Mesenchymal stem cell (in vitro differentiated cells and primary cell): ENCODE data around the gene CYP39A1.

Experiments
- DNase-seq: peaks from one replicate; pipeline ENCODE4 v3.0.0-alpha.2; 2013
- H2AFZ ChIP-seq: one replicate; pipeline ENCODE4 v1.6.1; 2013; ENCODE audit warnings: low read depth, mild to moderate bottlenecking, control low read depth, inconsistent platforms, low read length, moderate library complexity
- H2AK5ac ChIP-seq: 2 replicates; pipeline ENCODE4 v1.6.1; 2013; ENCODE audit warnings: low read length, moderate library complexity, mild to moderate bottlenecking, inconsistent platforms; ENCODE audit not compliant: severe bottlenecking
- H2BK120ac ChIP-seq: one replicate; pipeline ENCODE4 v1.6.1; 2013; ENCODE audit warnings: low read depth, mild to moderate bottlenecking, inconsistent platforms, low read length, moderate library complexity
- H2BK12ac ChIP-seq, 2 experiments: one replicate each; pipeline ENCODE4 v1.6.1; 2013; ENCODE audit warnings: inconsistent platforms in 2 of 2, low read length in 2 of 2, mild to moderate bottlenecking in 2 of 2, moderate library complexity in 2 of 2, control low read depth in 1 of 2
- H2BK15ac ChIP-seq: one replicate; pipeline ENCODE4 v1.6.1; 2013; ENCODE audit warnings: mild to moderate bottlenecking, low read depth, inconsistent platforms; ENCODE audit not compliant: poor library complexity, severe bottlenecking
- H2BK5ac ChIP-seq: 2 replicates; pipeline ENCODE4 v1.6.1; 2013; ENCODE audit warnings: low read depth, mild to moderate bottlenecking, low read length, control low read depth, inconsistent platforms; ENCODE audit not compliant: poor library complexity, severe bottlenecking
- H3K14ac ChIP-seq, 2 experiments: one replicate each; pipeline ENCODE4 v1.6.1; 2013; ENCODE audit warnings: inconsistent platforms in 2 of 2, low read length in 2 of 2, control low read depth in 1 of 2, mild to moderate bottlenecking in 1 of 2, moderate library complexity in 1 of 2
- H3K18ac ChIP-seq, 2 experiments: one replicate each; pipeline ENCODE4 v1.6.1; 2013; ENCODE audit warnings: inconsistent platforms in 2 of 2, low read length in 2 of 2, control low read depth in 1 of 2, low read depth in 1 of 2, mild to moderate bottlenecking in 1 of 2
- H3K23ac ChIP-seq, 2 experiments: one replicate each; pipeline ENCODE4 v1.6.1; 2013; ENCODE audit warnings: inconsistent platforms in 2 of 2, low read length in 2 of 2, mild to moderate bottlenecking in 2 of 2, moderate library complexity in 2 of 2, control low read depth in 1 of 2
- H3K27ac ChIP-seq: 2 replicates; pipeline ENCODE4 v1.5.1; 2013; ENCODE audit warnings: mild to moderate bottlenecking, moderate library complexity, low read length, control low read depth, inconsistent platforms; ENCODE audit not compliant: poor library complexity, severe bottlenecking
- H3K27me3 ChIP-seq, 2 experiments: 2 replicates each; pipeline versions ENCODE4 v1.6.1 to v1.7.0; 2013; ENCODE audit warnings: low read length in 2 of 2, mild to moderate bottlenecking in 2 of 2, moderate library complexity in 2 of 2, control low read depth in 1 of 2, inconsistent platforms in 1 of 2; ENCODE audit not compliant: control insufficient read depth in 1 of 2, insufficient read depth in 1 of 2
- H3K36me3 ChIP-seq, 2 experiments: 2 replicates each; pipeline versions ENCODE4 v1.6.1 to v1.7.0; 2013; ENCODE audit warnings: low read length in 2 of 2, control low read depth in 1 of 2, inconsistent platforms in 1 of 2, low read depth in 1 of 2, mild to moderate bottlenecking in 1 of 2; ENCODE audit not compliant: insufficient read depth in 2 of 2, control insufficient read depth in 1 of 2
- H3K4ac ChIP-seq, 2 experiments: one replicate each; pipeline ENCODE4 v1.6.1; 2013; ENCODE audit warnings: inconsistent platforms in 2 of 2, low read length in 2 of 2, mild to moderate bottlenecking in 2 of 2, moderate library complexity in 2 of 2, control low read depth in 1 of 2, low read depth in 1 of 2
- H3K4me1 ChIP-seq: 2 replicates; pipeline ENCODE4 v1.6.1; 2013; ENCODE audit warnings: low read depth, low read length, control low read depth; ENCODE audit not compliant: control insufficient read depth, insufficient read depth
- H3K4me2 ChIP-seq: 2 replicates; pipeline ENCODE4 v1.6.1; 2013; ENCODE audit warnings: low read length, mild to moderate bottlenecking, inconsistent platforms; ENCODE audit not compliant: poor library complexity, severe bottlenecking
- H3K4me3 ChIP-seq, 2 experiments: 2 replicates each; pipeline versions ENCODE4 v1.5.1 to v1.7.0; 2013; ENCODE audit warnings: low read length in 2 of 2, mild to moderate bottlenecking in 2 of 2, control low read depth in 1 of 2, low read depth in 1 of 2; ENCODE audit not compliant: insufficient read depth in 1 of 2
- H3K79me1 ChIP-seq: replicated peaks from 2 replicates; pipeline ENCODE4 v1.6.1; 2013; ENCODE audit warnings: mild to moderate bottlenecking, control low read depth, low read length, inconsistent platforms; ENCODE audit not compliant: poor library complexity, severe bottlenecking
- H3K9ac ChIP-seq: 2 replicates; pipeline ENCODE4 v1.7.0; 2013; ENCODE audit warnings: mild to moderate bottlenecking, low read length, moderate library complexity
- H3K9me3 ChIP-seq: 2 replicates; pipeline ENCODE4 v1.7.0; 2013; ENCODE audit warnings: mild to moderate bottlenecking, low read length; ENCODE audit not compliant: control insufficient read depth
- H4K8ac ChIP-seq: one replicate; pipeline ENCODE4 v1.6.1; 2013; ENCODE audit warnings: inconsistent platforms, mild to moderate bottlenecking, low read length, moderate library complexity
- H4K91ac ChIP-seq: one replicate; pipeline ENCODE4 v1.6.1; 2013; ENCODE audit warnings: mild to moderate bottlenecking, low read length, inconsistent platforms
- WGBS: methylation state at CpG from one replicate; pipeline ENCODE4 v1.1.7; 2013; ENCODE audit warnings: mixed read lengths; 5-methylcytosine and 5-hydroxymethylcytosine counted together

The CYP39A1 gene

GRCh38 chr6:46509981-46510510, 142.6 kb downstream of the CYP39A1 start:
- no peak overlapping the region for H3K9ac ChIP-seq
- H3K36me3 ChIP-seq: no peaks in the 10 kb centered on the region
- no peak overlapping the region for H3K27ac ChIP-seq
- H2AFZ ChIP-seq: no peak overlapping the region
- H3K79me1 ChIP-seq: no peaks in the 10 kb centered on the region
- peak overlapping the region; percentile 58 for H2AK5ac ChIP-seq
- no peak overlapping the region for H2BK15ac ChIP-seq
- WGBS: 85% methylated on average over 4 of the region's 4 CpGs
- H3K4me1 ChIP-seq: peaks cover 8% of the 10 kb centered on the region
- H3K18ac ChIP-seq: no peak overlapping the region
- H4K91ac ChIP-seq: no peak overlapping the region
- H3K14ac ChIP-seq: no peak overlapping the region
- H3K4me2 ChIP-seq: no peak overlapping the region
- no peak overlapping the region for H3K4ac ChIP-seq
- DNase-seq: no peak
- no peak overlapping the region for H3K4me3 ChIP-seq
- H2BK120ac ChIP-seq: no peak overlapping the region
- H3K23ac ChIP-seq: no peak overlapping the region
- no peaks in the 10 kb centered on the region for H3K27me3 ChIP-seq
- no peak overlapping the region for H4K8ac ChIP-seq
- H3K9me3 ChIP-seq: no peaks in the 10 kb centered on the region
- no peak overlapping the region for H2BK5ac ChIP-seq
- H2BK12ac ChIP-seq: no peak overlapping the region

DNA sequence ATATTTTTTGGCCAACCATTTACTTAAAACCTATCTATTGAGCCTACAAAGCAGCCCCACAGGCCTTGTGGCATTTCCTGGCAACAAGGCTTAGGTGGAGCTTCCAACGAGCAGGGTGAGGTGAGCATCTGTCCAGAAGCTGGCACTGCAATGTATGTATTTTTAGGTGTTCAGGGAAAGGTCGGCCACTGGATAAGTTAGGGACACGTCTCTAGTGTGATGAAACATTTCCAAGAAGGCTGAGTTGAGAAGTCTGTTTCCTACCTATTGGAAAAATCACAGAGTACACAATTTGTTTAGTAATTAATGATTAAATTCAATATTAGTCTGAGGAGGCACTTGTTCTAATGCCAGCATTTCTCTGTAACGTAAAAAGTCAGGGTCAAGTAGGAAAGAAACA, 143.6 kb downstream of the CYP39A1 start:
- Histone ChIP-seq H3K27me3 (no peaks in the 10 kb centered on the region), H3K36me3 (no peaks in the 10 kb centered on the region)

DNA sequence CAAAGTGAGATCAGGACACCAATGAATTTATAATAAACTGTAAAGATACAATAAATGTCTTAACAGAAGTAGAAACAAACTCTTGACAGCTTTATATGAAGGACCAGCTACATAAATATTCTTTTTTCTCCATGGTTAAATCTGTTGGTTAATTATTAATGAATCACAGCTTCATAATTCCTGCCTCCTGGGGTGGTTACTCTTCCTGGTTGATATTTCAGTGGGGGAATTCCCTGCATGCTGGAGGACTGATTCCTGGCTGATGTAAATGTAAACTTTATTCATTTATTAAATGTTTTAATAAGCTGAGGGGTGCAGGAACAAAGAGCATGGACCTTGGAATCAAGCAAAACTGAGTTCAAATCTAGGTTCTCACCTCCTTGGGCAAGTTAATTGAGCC, 145.2 kb downstream of the CYP39A1 start:
- Histone ChIP-seq H2BK15ac (no peak overlapping the region), H3K9ac (no peak overlapping the region), H4K91ac (no peak overlapping the region), H4K8ac (no peak overlapping the region), H3K4ac (no peak overlapping the region), H2BK5ac (no peak overlapping the region), H3K14ac (no peak overlapping the region), H3K27me3 (no peaks in the 10 kb centered on the region), H3K4me1 (peaks cover 10% of the 10 kb centered on the region), H3K4me3 (no peak overlapping the region), H3K27ac (no peak overlapping the region), H2AK5ac (no peak overlapping the region), H3K36me3 (no peaks in the 10 kb centered on the region), H2BK120ac (no peak overlapping the region), H2AFZ (no peak overlapping the region), H3K9me3 (no peaks in the 10 kb centered on the region), H3K23ac (no peak overlapping the region), H3K79me1 (no peaks in the 10 kb centered on the region), H3K18ac (no peak overlapping the region), H2BK12ac (no peak overlapping the region), H3K4me2 (no peak overlapping the region)
- DNase-seq: no peak

More for the DNA sequence above, 143.6 kb downstream of the CYP39A1 start:
- no peak overlapping the region for H3K27ac ChIP-seq
- H3K79me1 ChIP-seq: no peaks in the 10 kb centered on the region
- H2BK120ac ChIP-seq: no peak overlapping the region
- H2AK5ac ChIP-seq: no peak overlapping the region
- no peaks in the 10 kb centered on the region for H3K9me3 ChIP-seq
- H3K4me1 ChIP-seq: peaks cover 8% of the 10 kb centered on the region
- H3K4me2 ChIP-seq: no peak overlapping the region
- no peak overlapping the region for H3K23ac ChIP-seq
- H2BK12ac ChIP-seq: no peak overlapping the region
- H2BK15ac ChIP-seq: no peak overlapping the region
- no peak overlapping the region for H2BK5ac ChIP-seq
- DNase-seq: no peak
- no peak overlapping the region for H3K18ac ChIP-seq
- no peak overlapping the region for H4K8ac ChIP-seq
- H3K4ac ChIP-seq: no peak overlapping the region
- H4K91ac ChIP-seq: no peak overlapping the region
- H3K4me3 ChIP-seq: no peak overlapping the region
- H2AFZ ChIP-seq: no peak overlapping the region
- WGBS: 84% methylated on average over 3 of the region's 4 CpGs
- no peak overlapping the region for H3K9ac ChIP-seq
- no peak overlapping the region for H3K14ac ChIP-seq

DNA sequence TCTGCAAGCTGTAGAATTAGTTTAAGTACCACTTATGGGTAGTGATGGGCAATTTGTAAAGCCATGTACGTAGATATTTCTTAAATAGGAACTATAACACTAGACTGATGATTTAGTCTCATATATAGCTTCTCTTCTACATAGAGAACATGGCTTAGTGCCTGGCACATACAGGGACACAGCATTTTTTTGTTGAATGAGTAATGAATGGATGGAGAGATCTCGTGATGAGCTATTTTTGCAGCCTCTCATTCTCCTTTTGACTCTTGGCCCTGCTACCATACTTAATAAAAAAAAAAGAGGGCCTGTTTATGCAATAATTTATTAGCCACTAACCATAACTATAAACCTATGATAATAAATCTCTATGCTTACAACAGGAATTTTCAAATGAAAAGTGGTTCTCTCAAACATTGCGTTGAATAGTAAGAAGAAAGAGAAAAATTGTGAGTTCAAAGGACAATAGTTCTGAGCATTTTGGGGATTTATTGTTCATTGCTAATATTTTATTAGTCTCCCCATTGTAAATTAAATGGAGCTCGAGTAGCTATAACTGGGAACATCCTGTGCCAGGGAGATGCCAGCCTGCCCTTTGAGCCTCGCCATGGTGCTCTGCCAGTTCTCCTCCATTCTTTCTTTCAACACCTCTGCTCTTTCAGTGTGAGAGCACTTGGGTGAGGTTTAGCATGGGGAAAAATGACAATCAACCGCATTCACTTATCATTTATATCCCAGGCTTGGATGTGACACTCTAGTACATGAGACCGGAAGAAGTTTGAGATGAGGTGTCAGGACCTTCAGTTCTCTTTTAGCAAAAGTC, 146.7 kb downstream of the CYP39A1 start:
- no peak overlapping the region for H2BK15ac ChIP-seq
- no peak overlapping the region for H2BK5ac ChIP-seq
- peaks cover 7% of the 10 kb centered on the region for H3K4me1 ChIP-seq
- no peak overlapping the region for H3K18ac ChIP-seq
- no peak overlapping the region for H2AFZ ChIP-seq
- H3K14ac ChIP-seq: no peak overlapping the region
- no peaks in the 10 kb centered on the region for H3K9me3 ChIP-seq
- no peak overlapping the region for H4K91ac ChIP-seq
- H2AK5ac ChIP-seq: no peak overlapping the region
- H3K27me3 ChIP-seq: no peaks in the 10 kb centered on the region
- no peak overlapping the region for H4K8ac ChIP-seq
- H2BK120ac ChIP-seq: no peak overlapping the region
- no peak overlapping the region for H2BK12ac ChIP-seq
- no peaks in the 10 kb centered on the region for H3K79me1 ChIP-seq
- H3K36me3 ChIP-seq: no peaks in the 10 kb centered on the region
- DNase-seq: no peak
- H3K4me2 ChIP-seq: no peak overlapping the region
- H3K23ac ChIP-seq: no peak overlapping the region
- no peak overlapping the region for H3K4me3 ChIP-seq
- no peak overlapping the region for H3K27ac ChIP-seq
- H3K9ac ChIP-seq: no peak overlapping the region
- WGBS: 60% methylated on average over 3 of the region's 7 CpGs
- no peak overlapping the region for H3K4ac ChIP-seq
